GM12878 (cell line): ENCODE data around the gene CFAP58.

Experiments
- TCF7 ChIP-seq: IDR thresholded peaks from 2 replicates; pipeline ENCODE4 v1.6.1; 2014; ENCODE audit warnings: antibody characterized with exemption, borderline replicate concordance
- ZBTB33 ChIP-seq: fragments of 450-650 bp; IDR thresholded peaks from 2 replicates; pipeline ENCODE4 v1.6.1; 2017; ENCODE audit warnings: mild to moderate bottlenecking

GRCh38 chr10:104323760-104324201, 29.9 kb upstream of the CFAP58 start:
- TF ChIP-seq TCF7 (no peak), ZBTB33 (no peak)
